Measurements from ENCODE around the gene SPNS1.

The SPNS1 gene

GRCh38 chr16:28987170-28987853, 12.7 kb downstream of the SPNS1 start:
- TF ChIP-seq, protein P1, sequence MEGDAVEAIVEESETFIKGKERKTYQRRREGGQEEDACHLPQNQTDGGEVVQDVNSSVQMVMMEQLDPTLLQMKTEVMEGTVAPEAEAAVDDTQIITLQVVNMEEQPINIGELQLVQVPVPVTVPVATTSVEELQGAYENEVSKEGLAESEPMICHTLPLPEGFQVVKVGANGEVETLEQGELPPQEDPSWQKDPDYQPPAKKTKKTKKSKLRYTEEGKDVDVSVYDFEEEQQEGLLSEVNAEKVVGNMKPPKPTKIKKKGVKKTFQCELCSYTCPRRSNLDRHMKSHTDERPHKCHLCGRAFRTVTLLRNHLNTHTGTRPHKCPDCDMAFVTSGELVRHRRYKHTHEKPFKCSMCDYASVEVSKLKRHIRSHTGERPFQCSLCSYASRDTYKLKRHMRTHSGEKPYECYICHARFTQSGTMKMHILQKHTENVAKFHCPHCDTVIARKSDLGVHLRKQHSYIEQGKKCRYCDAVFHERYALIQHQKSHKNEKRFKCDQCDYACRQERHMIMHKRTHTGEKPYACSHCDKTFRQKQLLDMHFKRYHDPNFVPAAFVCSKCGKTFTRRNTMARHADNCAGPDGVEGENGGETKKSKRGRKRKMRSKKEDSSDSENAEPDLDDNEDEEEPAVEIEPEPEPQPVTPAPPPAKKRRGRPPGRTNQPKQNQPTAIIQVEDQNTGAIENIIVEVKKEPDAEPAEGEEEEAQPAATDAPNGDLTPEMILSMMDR (IDR thresholded peaks at IDR 0.05; ENCODE audit: extremely low read depth, insufficient read depth, missing control alignments): no peak
- no peak for DNase-seq (ENCODE audit: low spot score)
- in situ Hi-C loops (cut with MboI; ENCODE audit: low pct_unique_long_range_greater_than_20kb, low sequenced_read_pairs, unreplicated experiment): no loop called here

DNA sequence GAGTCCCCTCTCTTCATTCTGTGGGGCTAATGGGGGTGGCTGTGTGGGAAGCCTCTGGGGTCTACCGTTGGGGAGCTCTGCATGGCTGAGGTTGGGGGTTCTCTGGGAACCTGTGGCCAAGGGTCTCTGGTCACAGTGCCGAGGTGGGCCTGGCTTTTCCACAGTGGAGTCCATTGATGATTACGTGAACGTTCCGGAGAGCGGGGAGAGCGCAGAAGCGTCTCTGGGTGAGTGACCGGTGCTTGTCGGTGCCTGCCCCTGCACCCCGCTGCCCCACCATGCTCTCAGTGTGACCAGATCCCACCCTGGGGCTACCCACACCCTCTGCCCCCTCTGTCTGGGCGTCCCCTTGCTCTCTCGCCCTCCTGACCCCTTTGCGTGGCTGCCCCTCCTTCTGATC, 14.8 kb downstream of the SPNS1 start:
- TF ChIP-seq, protein P1 (IDR thresholded peaks at IDR 0.05; ENCODE audit: extremely low read depth, insufficient read depth, missing control alignments): no peak
- no peak for DNase-seq (ENCODE audit: low spot score)
- in situ Hi-C loops (cut with MboI; ENCODE audit: low pct_unique_long_range_greater_than_20kb, low sequenced_read_pairs, unreplicated experiment): no loop called here

- TF ChIP-seq, protein P1 (IDR thresholded peaks at IDR 0.05; ENCODE audit: extremely low read depth, insufficient read depth, missing control alignments): no peak
These were observed 15.9 kb downstream of the SPNS1 start for GRCh38 chr16:28990375-28991040.

GRCh38 chr16:28991687-28992086, 17.1 kb downstream of the SPNS1 start:
- in situ Hi-C loops (cut with MboI; ENCODE audit: low pct_unique_long_range_greater_than_20kb, low sequenced_read_pairs, unreplicated experiment): no loop called here
- TF ChIP-seq, protein P1 (IDR thresholded peaks at IDR 0.05; ENCODE audit: extremely low read depth, insufficient read depth, missing control alignments): no peak
- DNase-seq (ENCODE audit: low spot score): no peak

More at GRCh38 chr16:28990375-28991040, 15.9 kb downstream of the SPNS1 start:
- no peak for DNase-seq (ENCODE audit: low spot score)
- in situ Hi-C loops (cut with MboI; ENCODE audit: low pct_unique_long_range_greater_than_20kb, low sequenced_read_pairs, unreplicated experiment): no loop called here

DNA sequence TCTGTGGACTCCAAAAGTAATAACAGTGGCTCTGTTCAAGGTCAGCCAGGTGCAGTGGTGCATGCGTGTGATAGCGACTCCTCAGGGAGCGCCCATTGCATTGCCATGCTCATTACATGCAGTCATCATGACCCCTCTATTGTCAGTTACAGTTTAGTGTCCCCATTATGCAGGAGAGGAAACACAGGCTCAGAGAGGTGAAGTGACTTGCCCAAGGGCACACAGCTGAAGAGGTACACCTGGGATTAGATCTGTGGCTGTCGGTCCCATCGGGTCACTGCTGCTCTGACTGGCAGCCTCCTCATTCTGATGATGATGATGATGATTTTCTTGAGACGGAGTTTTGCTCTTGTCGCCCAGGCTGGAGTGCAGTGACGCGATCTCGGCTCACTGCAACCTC, 17.9 kb downstream of the SPNS1 start:
- TF ChIP-seq, protein P1 (IDR thresholded peaks at IDR 0.05; ENCODE audit: extremely low read depth, insufficient read depth, missing control alignments): no peak
- in situ Hi-C loops (cut with MboI; ENCODE audit: low pct_unique_long_range_greater_than_20kb, low sequenced_read_pairs, unreplicated experiment): no loop called here
- DNase-seq (ENCODE audit: low spot score): no peak

DNA sequence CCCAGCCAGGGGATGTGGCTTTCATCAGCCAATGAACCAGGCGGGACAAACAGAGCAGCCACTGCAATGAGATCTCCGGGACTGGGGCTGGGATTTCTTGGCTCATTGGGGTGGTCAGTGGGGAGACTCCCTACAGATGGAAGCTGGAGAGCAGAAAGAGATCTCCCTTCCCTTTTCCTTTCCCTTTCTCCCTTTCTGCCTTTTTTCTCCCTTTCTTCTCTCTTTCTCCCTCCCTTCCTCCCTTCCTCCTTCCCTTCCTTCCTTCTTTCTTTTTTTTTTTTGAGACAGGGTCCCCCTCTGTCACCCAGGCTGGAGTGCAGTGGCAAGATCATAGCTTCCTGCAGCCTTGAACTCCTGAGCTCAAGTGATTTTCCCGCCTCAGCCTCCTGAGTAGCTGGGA, 24.3 kb downstream of the SPNS1 start:
- no peak for DNase-seq (ENCODE audit: low spot score)
- in situ Hi-C loops (cut with MboI; ENCODE audit: low pct_unique_long_range_greater_than_20kb, low sequenced_read_pairs, unreplicated experiment): no loop called here
- TF ChIP-seq, protein P1 (IDR thresholded peaks at IDR 0.05; ENCODE audit: extremely low read depth, insufficient read depth, missing control alignments): no peak
